CD1c-positive myeloid dendritic cell (primary cell): Measurements from ENCODE around the gene ST8SIA4.

Source experiments
- DNase-seq: peaks from one replicate; pipeline ENCODE4 v3.0.0-alpha.2; 2016; ENCODE audit errors: extremely low spot score

The ST8SIA4 gene

DNA sequence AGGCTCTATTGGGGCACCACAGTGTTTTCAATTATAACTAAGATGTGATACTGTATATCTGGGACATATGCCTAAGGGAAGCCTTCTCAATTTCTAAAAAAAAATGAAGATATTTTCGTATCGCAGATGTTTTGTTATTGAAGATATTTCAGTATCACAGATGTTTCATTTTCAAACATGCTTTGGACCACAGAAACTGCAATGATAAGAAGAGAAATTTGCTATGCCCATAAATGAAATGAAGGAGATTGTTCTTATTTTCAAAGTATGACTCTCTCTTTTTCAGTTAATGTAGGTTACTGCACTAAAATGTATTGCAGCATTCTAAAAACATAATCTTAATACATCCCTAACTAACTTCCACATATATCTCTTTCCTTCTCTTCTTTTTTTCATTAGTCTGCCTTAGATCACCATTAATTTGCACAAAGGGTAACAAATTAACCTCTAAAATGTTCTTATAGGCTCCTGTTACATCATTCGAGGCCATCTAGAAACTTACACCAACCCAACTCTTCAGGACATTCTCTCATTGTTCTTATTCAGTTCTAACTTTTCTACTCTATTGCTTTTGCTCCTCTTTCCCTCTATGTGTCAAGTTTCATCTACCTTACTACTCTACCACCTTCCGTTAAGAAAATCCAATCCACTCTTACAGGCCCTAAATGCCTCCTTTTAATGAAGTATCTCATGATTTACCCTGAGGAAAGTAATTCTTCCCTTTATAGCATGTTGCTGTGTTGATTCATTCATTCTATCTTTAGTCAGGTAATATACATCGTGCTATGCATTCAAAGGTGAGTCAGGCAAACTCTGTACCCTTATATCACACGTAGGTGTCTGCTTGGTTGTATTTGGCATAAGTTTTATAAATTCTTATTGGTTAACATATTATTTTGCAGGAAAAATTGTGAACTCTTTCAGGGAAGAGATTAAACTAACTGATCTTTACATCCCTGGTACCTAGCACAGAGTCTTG lies 70.5 kb downstream of the ST8SIA4 start:
- DNase-seq: no peak

DNA sequence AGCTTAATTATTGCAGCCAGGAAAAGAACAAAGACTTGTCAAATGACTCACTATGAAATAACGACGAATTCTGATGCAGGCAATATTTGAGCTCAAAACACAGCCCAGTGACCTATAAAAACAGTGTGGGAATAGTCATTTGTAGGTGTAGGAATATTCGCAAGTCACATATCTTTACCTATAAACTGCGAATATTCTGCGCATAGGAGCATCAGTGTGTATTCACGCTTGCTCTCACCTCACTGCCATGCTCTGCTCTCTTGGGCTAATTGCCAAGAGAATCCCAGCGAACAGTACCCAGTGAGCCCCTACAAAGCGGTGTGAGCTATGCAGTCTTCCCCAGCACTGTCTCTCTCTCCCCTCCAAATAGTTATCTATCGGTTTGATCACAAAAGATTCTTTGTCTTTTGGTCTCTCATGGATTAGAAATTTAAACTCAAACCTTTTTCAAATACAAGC lies 74.2 kb downstream of the ST8SIA4 start:
- no peak for DNase-seq

DNA sequence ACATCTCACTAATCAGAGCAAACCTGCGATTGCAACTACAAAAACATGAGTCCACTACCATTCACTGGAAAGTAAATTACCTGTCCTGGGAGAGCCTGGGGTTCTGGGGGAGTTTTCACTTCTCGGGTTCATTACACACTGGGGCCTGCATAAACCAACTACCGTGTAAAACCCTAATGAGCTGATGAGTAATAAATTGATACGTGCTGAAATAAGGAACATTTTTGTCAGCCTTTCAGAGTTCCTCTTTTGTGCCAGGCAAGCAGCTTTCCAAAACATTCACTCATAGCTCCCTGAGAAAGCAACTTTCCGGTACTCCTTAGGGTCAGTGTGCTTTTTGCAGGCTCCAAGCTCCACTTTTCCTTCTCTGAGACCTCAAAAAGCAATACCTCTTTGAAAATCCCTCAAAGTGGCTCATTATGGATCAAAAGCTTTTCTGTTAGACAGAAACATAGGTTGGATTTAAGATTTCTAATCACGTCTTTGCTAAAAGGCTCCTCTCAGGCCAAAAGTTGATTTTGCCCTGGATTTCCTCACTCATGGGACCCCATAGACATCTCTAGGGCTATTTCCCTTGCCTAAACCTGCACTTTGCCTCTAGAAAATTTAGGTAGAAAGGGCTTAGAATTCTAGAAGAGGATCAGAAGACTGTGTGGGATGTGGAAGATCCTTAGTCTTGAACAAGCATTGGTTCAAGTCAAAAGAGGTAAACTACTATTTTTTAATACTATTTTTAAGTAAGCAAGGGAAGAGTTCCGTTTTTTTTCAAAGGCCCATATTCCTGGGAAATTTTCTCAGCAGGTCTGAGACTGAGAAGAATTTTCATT lies 74.8 kb downstream of the ST8SIA4 start:
- DNase-seq: peak; percentile 87

DNA sequence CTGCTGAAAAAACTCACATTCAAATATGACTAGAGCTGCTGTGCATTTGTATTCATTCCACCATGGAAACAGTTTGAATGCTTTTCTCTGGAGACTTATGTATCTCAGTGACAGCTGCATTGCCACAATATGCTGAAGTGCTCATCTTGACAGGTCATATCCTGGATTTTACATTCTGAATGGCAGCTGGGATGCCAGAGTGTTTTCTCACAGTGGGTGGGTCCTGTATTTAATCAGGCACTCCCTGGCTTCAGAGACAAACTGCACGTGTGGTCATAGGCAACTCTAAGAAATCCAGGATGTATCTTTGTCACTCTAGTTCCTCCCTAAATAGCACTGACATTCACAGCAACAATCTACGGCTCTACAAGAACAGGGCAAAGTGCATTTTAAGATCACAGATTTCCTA lies 75.6 kb downstream of the ST8SIA4 start:
- peak; percentile 59 for DNase-seq

DNA sequence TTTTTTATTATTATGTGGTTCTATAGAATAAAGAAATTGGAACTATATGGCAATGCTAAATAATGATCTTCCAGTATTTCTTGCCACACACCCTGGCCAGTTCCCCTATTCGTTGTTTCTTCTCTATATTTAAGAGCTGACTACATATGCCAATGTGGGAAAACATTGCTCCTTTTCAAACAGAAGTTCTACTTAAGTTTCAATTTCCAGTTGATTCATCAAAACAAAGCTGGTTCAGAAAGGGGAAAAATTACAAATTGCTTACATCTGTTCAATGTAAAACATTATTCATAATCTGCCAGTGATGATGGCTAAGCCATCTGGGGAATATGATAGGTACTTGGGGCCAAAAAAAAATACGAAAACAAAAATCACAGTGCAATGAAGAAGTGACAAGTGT lies 76.9 kb downstream of the ST8SIA4 start:
- DNase-seq: peak; percentile 79

DNA sequence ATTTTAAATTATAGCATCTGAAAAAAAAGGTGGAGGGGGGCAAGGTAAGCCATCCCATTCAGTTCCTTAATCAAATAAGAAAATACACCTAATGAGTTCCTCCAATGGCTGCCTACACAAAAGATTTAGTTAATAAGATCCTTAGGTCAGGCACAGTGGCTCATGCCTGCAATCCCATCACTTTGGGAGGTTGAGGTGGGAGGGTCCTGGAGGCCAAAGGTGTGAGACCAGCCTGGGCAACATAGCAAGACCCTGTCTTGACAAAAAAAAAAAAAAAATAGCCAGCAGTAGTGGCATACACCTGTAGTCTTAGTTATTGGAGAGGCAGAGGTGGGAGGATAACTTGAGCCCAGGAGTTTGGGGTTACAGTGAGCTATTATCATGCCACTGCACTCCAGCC lies 78.4 kb downstream of the ST8SIA4 start:
- DNase-seq: no peak

DNA sequence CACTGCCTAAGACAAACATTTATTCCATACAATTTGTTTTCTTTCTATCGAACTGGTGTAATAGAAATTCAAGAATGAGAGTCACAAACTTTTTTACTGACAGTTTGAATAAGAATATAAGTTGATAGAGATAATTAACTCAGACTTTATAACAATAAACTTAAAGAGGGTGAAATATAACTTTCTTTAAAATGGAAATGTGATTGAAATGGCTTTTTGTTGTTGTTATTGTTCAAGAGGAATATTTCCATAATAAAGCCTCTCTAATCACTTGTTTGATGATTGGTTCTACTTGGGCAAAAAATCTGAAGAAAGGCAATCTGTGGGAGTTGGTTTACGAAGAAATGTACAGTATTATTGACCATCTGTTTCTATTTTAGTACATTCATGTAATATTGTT lies 79.3 kb downstream of the ST8SIA4 start:
- no peak for DNase-seq

DNA sequence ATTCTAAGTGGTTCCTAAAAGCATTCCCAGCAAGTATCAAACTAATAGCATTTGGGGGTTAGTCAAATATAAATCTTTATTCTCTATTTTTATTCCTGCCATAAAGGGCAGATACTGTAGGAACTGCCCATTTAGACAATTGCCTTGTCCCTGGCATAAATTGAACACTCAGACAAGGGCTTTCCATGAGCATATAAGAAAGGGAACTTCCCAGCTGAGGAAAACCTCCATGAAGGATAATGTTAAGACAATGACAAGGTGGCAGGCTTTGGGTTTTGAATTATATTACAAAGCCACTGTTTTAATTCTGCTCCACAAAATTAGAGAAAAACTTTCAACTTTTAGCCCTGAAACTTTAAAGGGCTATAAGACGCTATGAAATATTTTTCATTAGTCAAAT lies 81.3 kb downstream of the ST8SIA4 start:
- DNase-seq: no peak

DNA sequence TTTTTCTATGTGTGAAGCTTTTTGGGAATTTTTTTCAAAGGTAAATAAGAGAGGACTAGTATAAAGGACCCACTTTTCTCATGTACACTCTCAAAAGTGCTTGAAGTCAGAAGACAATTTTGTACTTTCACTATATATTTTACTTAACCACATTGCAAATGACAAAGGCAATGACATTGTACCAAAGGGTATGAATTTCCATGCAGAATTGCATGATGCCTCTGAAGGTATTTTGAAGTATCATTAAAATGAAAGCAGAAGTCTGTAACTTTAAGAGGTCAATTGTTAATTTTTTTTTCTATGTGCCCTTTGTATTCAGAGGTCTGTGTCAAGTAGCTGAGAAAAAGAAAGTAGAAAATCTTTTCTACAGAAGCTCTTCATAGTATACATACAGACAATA lies 84.7 kb downstream of the ST8SIA4 start:
- DNase-seq: no peak

DNA sequence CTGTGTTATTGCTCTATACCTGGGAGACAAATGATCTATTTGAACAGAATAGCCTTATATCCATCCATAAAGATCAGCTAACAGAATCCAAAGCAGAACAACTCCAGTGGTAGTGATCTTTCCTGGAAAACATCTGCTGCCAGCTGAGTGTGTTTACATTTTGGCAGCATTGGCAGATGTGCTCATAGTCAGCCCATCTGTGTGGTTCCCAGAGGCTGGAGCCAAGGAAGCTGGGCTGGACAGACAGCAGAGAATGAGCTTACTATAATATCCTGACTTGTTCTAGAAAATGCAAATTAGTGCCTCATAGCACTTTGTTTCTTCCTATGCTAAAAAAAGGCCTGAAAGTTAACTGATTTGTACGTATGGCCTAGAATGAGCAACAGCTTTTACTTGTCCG lies 99.7 kb downstream of the ST8SIA4 start:
- no peak for DNase-seq

DNA sequence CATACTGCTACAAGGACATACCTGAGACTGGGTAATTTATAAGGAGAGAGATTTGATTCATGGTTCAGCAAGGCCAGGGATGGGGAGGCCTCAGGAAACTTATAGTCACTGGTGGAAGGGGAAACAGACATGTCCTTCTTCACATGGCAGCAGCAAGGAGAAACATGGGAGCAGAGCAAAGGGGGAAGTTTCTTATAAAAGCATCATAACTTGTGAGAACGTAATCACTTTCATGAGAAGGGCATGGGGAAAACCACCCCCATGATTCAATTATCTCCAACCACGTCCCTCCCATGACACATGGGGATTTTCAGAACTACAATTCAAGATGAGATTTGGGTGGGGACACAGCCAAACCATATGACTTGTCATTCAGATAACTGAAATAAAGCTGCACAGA lies 100.9 kb downstream of the ST8SIA4 start:
- no peak for DNase-seq

DNA sequence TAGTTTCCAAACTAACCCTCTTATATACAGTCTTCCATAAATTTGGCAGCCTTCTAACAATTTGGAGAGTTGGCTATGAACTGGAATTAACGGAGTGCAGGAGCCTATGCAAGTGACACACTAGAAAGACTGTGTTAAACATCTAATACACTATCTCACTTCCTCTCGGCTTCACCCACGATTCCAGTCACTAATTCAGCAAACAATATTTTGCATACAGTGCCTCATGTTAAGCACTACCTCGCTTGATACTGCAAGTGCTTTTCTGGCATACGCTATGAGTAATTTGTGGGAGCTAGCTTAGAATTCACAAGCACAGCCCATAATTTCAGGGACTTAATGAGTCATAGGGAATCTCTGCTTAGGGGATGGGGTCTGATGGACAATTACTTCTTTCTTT lies 102.5 kb downstream of the ST8SIA4 start:
- DNase-seq: no peak

DNA sequence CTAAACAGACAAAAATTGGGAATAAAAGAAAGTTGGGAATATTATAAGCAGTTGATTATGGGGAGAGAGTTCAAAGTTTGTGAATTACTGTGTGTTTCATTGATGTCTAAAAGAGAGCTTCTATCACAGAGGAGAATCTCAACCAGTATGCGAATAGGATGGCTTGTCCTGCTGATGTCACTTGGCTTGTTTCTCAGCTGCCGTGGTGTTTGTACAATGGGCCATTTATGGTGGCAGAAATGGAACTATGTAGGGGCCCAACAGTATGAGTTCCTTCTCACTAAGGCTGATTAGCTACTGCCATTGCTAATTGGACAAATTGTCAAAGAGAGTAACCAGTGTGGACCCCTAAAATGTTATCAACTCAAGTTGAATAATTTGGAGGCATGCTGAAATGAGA lies 103.9 kb downstream of the ST8SIA4 start:
- DNase-seq: no peak

DNA sequence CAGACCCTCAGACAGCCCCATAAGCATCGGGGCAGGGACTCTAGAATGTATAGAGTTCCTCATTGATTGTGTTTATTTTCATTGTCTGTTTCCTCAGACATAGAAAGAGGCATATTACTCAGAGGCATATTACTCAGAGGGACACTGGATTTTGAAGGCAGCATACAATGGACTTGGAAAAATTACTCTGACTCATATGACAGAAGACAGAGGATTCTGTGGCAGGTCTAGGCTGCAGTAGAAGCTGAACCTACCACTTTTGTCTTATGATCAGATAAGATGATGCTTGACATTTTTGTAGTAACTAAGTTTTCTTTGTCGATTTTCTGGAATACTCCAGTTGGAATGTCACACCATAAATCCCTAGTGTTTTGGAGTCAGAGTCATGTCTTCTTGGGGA lies 105.2 kb downstream of the ST8SIA4 start:
- no peak for DNase-seq

DNA sequence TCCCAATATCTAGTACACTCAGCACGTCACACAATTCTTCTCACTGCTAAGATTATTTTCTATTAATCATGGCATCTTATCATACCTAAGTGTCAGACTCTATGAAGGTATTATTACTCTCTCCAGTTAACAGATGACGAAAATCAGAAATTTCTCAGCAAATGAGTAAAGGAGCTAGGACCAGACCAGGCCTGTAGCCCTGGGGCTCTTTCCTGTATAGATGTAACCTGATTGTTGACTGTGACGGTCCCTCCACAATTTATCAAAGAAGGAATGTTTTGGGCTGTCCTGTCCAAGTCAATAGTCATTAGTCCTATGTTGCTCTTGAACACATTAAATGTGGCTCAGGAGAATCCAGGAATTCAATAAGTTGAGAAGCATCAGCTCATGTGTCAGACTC lies 106.2 kb downstream of the ST8SIA4 start:
- no peak for DNase-seq

DNA sequence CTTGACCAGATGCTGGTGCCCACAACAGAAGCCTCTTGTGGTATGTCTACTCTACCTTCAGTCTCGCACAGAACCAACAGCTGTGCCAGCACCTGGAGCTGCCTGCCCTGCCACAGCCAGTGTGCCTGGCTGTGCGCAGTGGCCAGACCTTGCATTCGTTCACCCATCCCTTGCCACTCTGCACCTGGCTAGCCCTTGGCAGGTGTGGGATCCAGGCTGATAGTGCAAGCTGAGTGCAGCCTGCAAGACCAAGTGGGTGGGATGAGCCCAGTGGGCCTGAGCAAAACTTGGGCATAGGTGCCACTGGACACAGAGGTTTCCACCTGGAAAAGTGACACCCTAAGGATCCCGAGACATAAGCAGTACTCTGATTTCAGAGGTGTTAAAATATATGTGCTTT lies 108.2 kb downstream of the ST8SIA4 start:
- no peak for DNase-seq

DNA sequence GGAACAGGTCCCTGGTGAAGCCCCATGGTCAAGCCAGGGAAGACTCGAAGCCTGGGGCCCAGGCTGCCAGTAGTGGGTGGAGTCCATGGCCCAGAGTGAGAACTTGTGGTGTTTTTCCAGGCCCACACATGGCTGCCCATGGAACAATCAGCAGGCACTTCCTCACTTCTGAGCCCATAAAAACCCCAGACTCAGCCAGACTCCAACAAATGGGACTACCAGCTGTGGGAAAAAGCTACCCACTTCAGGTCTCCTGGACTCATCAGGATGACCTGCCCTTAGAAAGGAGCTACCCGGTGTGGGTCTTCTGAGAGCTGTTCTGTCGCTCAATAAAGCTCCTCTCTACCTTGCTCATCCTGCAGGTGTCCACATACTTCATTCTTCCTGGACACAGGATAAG lies 108.9 kb downstream of the ST8SIA4 start:
- no peak for DNase-seq

DNA sequence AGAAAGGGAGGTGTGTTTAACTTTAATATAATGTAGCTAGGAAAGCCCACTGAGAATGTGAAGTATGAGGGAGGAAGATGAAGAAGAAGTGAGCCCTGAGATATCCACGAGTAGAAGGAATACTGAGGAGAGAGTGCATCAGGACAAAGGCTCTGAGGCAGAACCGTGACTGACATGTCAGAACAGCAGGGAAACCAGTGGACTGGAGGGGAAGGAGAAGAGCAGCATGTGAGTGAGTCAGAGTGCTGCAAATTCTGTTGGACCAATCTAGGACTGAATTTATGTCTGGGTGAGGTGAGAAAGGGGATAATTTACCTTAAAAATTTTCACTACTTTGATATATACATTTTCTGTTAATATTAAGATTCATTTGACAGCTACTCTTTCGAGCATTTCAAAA lies 110.3 kb downstream of the ST8SIA4 start:
- DNase-seq: no peak

DNA sequence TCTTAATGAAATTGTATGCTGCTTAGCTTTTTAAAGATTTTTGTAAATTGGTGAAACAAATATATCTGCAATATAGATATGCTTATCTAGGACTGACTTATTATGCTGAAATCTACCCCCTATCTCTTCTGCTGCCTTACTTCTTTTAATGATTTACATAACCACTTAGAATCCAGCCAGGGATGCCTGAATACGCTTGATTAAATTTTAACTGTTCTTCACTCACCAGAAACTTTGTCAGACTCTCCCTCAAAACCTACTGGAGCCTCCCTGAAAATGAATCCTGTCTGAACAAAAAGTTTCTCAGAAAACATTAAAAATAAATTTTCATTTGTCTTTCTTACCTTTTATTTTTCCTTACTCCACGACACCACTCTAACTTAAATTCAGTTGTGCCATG lies 111.7 kb downstream of the ST8SIA4 start:
- DNase-seq: no peak

DNA sequence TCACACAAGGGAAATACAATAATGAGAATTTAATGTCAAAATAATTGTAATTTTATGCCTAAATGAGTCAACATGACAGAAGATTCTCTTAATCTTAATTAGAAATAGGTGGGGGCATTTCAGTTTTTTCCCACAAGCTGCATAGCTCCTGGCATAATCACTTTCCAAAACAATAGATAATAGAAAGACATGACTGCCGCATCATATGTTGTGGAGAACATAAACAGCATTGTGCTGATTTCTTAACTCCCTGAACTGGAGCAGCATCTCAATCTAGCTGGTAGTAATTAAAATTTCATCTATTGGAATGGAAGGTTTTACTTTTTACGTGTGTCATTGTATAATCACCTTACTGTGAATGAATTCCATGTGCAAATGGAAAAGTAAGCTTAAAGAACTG lies 112.1 kb downstream of the ST8SIA4 start:
- DNase-seq: no peak

DNA sequence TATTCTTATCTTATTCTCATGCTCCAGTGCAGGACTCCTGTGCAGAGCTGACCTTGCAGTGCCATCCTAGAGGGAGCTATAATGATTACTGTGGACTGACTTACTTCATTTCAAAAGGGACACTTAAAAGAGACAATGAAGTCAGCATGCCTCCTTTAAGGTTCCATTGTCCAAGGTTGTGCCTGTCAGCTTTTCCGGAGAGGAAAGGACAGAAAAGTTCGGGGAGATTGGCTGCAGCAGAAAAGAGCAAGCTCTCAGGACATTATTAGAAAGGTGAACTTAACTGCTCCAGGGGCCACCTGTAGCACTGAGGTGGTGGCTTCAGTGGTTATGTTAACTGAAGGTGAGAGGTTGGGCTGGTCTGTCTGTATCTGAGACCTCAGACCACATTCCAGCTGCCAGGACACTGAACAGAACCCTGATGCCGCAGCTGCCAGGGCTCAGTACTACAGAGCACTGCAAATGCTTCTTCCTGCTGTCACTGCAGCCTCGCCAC lies 112.9 kb downstream of the ST8SIA4 start:
- no peak for DNase-seq

DNA sequence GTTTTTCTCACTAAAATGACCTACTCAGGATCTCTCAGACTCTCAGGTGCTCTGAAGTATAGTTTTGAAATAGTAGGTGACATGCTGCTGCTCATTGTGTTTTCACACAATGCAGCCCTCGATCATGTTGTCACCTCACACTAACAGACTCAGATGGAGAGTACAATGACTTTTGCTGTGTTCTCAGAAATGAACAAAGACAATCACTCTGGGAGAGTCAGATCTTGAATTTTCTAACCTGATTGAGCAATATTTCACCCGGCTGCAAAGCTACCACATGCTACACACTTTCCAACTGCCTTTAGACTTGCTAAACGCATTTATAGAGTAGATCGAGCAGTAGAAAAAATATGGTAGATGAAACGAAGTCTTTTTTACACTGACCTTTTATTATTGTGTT lies 113.4 kb downstream of the ST8SIA4 start:
- DNase-seq: no peak

DNA sequence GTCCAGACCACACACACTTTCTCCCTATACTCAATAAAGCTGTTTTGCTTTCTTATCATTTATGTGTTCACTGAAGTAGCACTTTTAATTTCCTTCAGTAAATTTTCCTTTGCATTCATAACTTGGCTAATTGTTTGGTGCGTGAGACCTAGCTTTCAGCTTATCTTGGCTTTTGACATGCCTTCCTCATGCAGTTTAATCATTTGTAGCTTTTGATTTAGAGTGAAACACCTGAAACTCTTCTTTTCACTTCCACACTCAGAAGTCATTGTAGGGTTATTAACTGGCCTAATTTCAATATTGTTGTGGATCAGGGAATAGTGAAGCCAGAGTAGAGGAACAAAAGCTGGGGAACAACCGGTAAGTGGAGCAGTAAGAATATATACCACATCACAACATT lies 114.7 kb downstream of the ST8SIA4 start:
- DNase-seq: no peak
